AG04449 (cell line): ENCODE results near the gene SCARB1.

ENCODE experiments used
- CTCF ChIA-PET: fragments of 350-600 bp; formaldehyde crosslinking; extraction: SDS; loops from one replicate; lab custom pipeline; 2021; ENCODE audit warnings: antibody characterized with exemption; lab: Yijun Ruan, JAX
- POLR2A ChIA-PET: fragments of 400-600, 350-600 bp; formaldehyde crosslinking; extraction: SDS; loops from one replicate; lab custom pipeline; 2020; ENCODE audit warnings: antibody characterized with exemption, inconsistent platforms; lab: Yijun Ruan, JAX
- DNase-seq: peaks from one replicate; pipeline ENCODE4 v3.0.0-alpha.2; 2010; ENCODE audit warnings: low read depth, low spot score
- H3K4me3 ChIP-seq: 2 replicates; pipeline ENCODE4 v1.5.1; 2011; ENCODE audit warnings: low read depth, mild to moderate bottlenecking, control low read depth, low read length
- CTCF ChIP-seq: IDR thresholded peaks from one replicate; pipeline ENCODE4 v1.5.1; 2011; ENCODE audit warnings: mild to moderate bottlenecking, moderate library complexity, low read length, control low read depth, inconsistent platforms; ENCODE audit not compliant: insufficient read depth; ENCODE audit errors: missing control alignments

SCARB1 gene

GRCh38 chr12:124812979-124813378, 50.7 kb downstream of the SCARB1 start:
- CTCF ChIA-PET, result interaction anchor here (1.2 kb wide), 1 partner anchor 26 kb away, joined by 3 read pairs; no protein-coding TSS in a partner anchor
- POLR2A ChIA-PET, result no interaction called here
- TF ChIP-seq CTCF, result no peak
- H3K4me3 ChIP-seq, result no peak overlapping the region
- no peak for DNase-seq

GRCh38 chr12:124812356-124812755, 51.3 kb downstream of the SCARB1 start:
- CTCF ChIA-PET, result interaction anchor here (1.2 kb wide), 1 partner anchor 26 kb away, joined by 3 read pairs; no protein-coding TSS in a partner anchor
- TF ChIP-seq CTCF, result no peak
- POLR2A ChIA-PET, result no interaction called here
- DNase-seq, result no peak
- no peak overlapping the region for H3K4me3 ChIP-seq

- CTCF ChIA-PET, result interaction anchor here (1.2 kb wide), 1 partner anchor 27 kb away, joined by 3 read pairs; no protein-coding TSS in a partner anchor
- DNase-seq, result no peak
- no peak for TF ChIP-seq CTCF
- no peak overlapping the region for H3K4me3 ChIP-seq
- POLR2A ChIA-PET, result no interaction called here
These were observed 52.0 kb downstream of the SCARB1 start for GRCh38 chr12:124811633-124812032.

- DNase-seq, result no peak
- no peak for TF ChIP-seq CTCF
- no peak overlapping the region for H3K4me3 ChIP-seq
- ChIA-PET CTCF (interaction anchor here (0.7 to 1.4 kb wide), 3 partner anchors 9 to 130 kb away, joined by 3 to 4 read pairs (median 3); no protein-coding TSS in a partner anchor), POLR2A (interaction anchor here (0.7 kb wide), 1 partner anchor 82 kb away, joined by 3 read pairs; no protein-coding TSS in a partner anchor)
These were observed 53.8 kb downstream of the SCARB1 start for GRCh38 chr12:124809878-124810277.

- ChIA-PET CTCF (interaction anchor here (1.4 kb wide), 2 partner anchors 9 to 131 kb away, joined by 3 to 4 read pairs; no protein-coding TSS in a partner anchor), POLR2A (interaction anchor here (0.7 kb wide), 1 partner anchor 82 kb away, joined by 3 read pairs; no protein-coding TSS in a partner anchor)
- H3K4me3 ChIP-seq, result no peak overlapping the region
- no peak for TF ChIP-seq CTCF
- no peak for DNase-seq
These were observed 54.3 kb downstream of the SCARB1 start for GRCh38 chr12:124809391-124809790.

- ChIA-PET CTCF (no interaction called here), POLR2A (no interaction called here)
- H3K4me3 ChIP-seq, result no peak overlapping the region
- no peak for TF ChIP-seq CTCF
- DNase-seq, result no peak
These were observed 55.4 kb downstream of the SCARB1 start for GRCh38 chr12:124808272-124808671.
